GM12878 (cell line): ENCODE results near the gene AIF1. TPM values are rescaled to one million over a fixed set of nuclear protein-coding genes. Genes with fewer than 3 reads are reported as not detected.

Source experiments
- BHLHE40 ChIP-seq, 2 experiments: fragments of 450-650 bp in 1 of 2; IDR thresholded peaks; 2 replicates each; pipeline ENCODE4 v1.6.1; 2011 to 2017; ENCODE audit warnings: low read depth in 2 of 2, borderline replicate concordance in 1 of 2, improper control_type of control experiment in 1 of 2, low read length in 1 of 2, mild to moderate bottlenecking in 1 of 2
- CBFB ChIP-seq: IDR thresholded peaks from 2 replicates; pipeline ENCODE4 v1.6.1; 2016; ENCODE audit warnings: antibody characterized with exemption, low read depth
- CHD1 ChIP-seq: IDR thresholded peaks from 2 replicates; pipeline ENCODE4 v1.6.1; 2012; ENCODE audit warnings: low read depth, low read length, improper control_type of control experiment
- CHD4 ChIP-seq: fragments of 200-600 bp; sonication (generic); IDR thresholded peaks from 2 replicates; pipeline ENCODE4 v1.6.1; 2016; ENCODE audit warnings: mild to moderate bottlenecking
- CREM ChIP-seq: IDR thresholded peaks from 2 replicates; pipeline ENCODE4 v1.6.1; 2014; ENCODE audit warnings: antibody characterized with exemption, low read depth
- E2F8 ChIP-seq: fragments of 450-650 bp; IDR thresholded peaks from 2 replicates; pipeline ENCODE4 v1.6.1; 2018; ENCODE audit warnings: mild to moderate bottlenecking, low read depth, moderate library complexity; ENCODE audit not compliant: partially characterized antibody
- ELK1 ChIP-seq: IDR thresholded peaks from 2 replicates; pipeline ENCODE4 v1.6.1; 2012; ENCODE audit warnings: low read depth, low read length, improper control_type of control experiment
- IRF3 ChIP-seq: fragments of 450-650 bp; IDR thresholded peaks from 2 replicates; pipeline ENCODE4 v1.6.1; 2014; ENCODE audit warnings: mild to moderate bottlenecking
- KAT2A ChIP-seq: conservative IDR thresholded peaks from 2 replicates; pipeline ENCODE4 v1.6.1; 2011; ENCODE audit warnings: low read depth, low read length; ENCODE audit not compliant: control insufficient read depth
- MLLT1 ChIP-seq: fragments of 450-650 bp; IDR thresholded peaks from 2 replicates; pipeline ENCODE4 v1.6.1; 2016; ENCODE audit warnings: mild to moderate bottlenecking
- MYC ChIP-seq: IDR thresholded peaks from 2 replicates; pipeline ENCODE4 v1.6.1; 2011; ENCODE audit warnings: mild to moderate bottlenecking, low read length, moderate library complexity, inconsistent platforms; ENCODE audit not compliant: insufficient read depth, insufficient replicate concordance, insufficient read length, severe bottlenecking
- NFYB ChIP-seq: IDR thresholded peaks from 2 replicates; pipeline ENCODE4 v1.6.1; 2011; ENCODE audit warnings: low read depth, mild to moderate bottlenecking, low read length, improper control_type of control experiment, moderate library complexity; ENCODE audit not compliant: insufficient read depth
- NRF1 ChIP-seq: conservative IDR thresholded peaks from 2 replicates; pipeline ENCODE4 v1.6.1; 2011; ENCODE audit warnings: mild to moderate bottlenecking, low read depth, low read length, improper control_type of control experiment
- PKNOX1 ChIP-seq: fragments of 450-650 bp; IDR thresholded peaks from 2 replicates; pipeline ENCODE4 v1.6.1; 2016; ENCODE audit warnings: mild to moderate bottlenecking
- STAT1 ChIP-seq: fragments of 450-650 bp; conservative IDR thresholded peaks from 2 replicates; pipeline ENCODE4 v1.6.1; 2014; ENCODE audit warnings: antibody characterized with exemption, mild to moderate bottlenecking
- STAT3 ChIP-seq: IDR thresholded peaks from 2 replicates; pipeline ENCODE4 v1.6.1; 2011; ENCODE audit warnings: low read depth, low read length, improper control_type of control experiment
- ZBTB11 ChIP-seq: fragments of 450-650 bp; formaldehyde crosslinking; IDR thresholded peaks from 2 replicates; pipeline ENCODE4 v1.5.0; 2022; ENCODE audit warnings: mild to moderate bottlenecking, missing genetic modification characterization
- ZNF384 ChIP-seq: IDR thresholded peaks from 2 replicates; pipeline ENCODE4 v1.6.1; 2012; ENCODE audit warnings: low read depth, mild to moderate bottlenecking, low read length, improper control_type of control experiment, borderline replicate concordance
- polyA plus RNA-seq, 11 experiments: library from polyadenylated mRNA; depleted of rRNA in 4 of 11; unstranded in 6 of 11; stranded (reverse) in 5 of 11; fragments of >200 nt; fragmentation: Nextera tagmentation in 4 of 11; fragmentation: Illumina TruSeq in 1 of 11; extraction: Ambion mirVana in 4 of 11; extraction: Trizol in 1 of 11; gene quantifications; 1 replicate in 1 of 11; 2 replicates in 10 of 11; pipeline versions ENCODE4 v1.2.1 to v1.2.3, GENCODE V29; 2011 to 2016; ENCODE audit warnings: inconsistent platforms in 2 of 11, missing spikeins in 2 of 11, low read depth in 1 of 11
- total RNA-seq, 4 experiments: library from RNA; depleted of rRNA in 3 of 4; stranded (reverse); fragments of >200 nt in 3 of 4; fragmentation: Illumina TruSeq in 1 of 4; extraction: Trizol in 1 of 4; gene quantifications; 2 replicates each; pipeline versions ENCODE4 v1.2.1 to v1.2.3, GENCODE V29; 2013 to 2021

Gene AIF1
- total and polyA plus RNA-seq, 10 of the 15 experiments (the other 5 are each of a cell fraction or from before 2014, with no cell fraction given), result 1.9 to 256 (median 134) TPM

- TF ChIP-seq ELK1, result 0 out of 2 replicates have a peak, but pooled peaks have one; percentile 40
- peak; percentile 51 for TF ChIP-seq PKNOX1
- TF ChIP-seq CHD1, result no peak
- TF ChIP-seq IRF3, result no peak
- TF ChIP-seq CBFB, result peak; percentile 96
- no peak for TF ChIP-seq NRF1
- no peak for TF ChIP-seq ZBTB11 (CRISPR knock-in tag)
- TF ChIP-seq NFYB, result 0 out of 2 replicates have a peak, but pooled peaks have one; percentile 24
- TF ChIP-seq STAT3, result no peak
- TF ChIP-seq KAT2A, result no peak
- peak; percentile 39 to 56; a peak in 2 of 4 replicates for TF ChIP-seq BHLHE40 (IDR thresholded peaks at IDR 0.05; ENCODE audit: borderline replicate concordance in 1 of 2, low read depth in 2 of 2, low read length in 1 of 2)
- TF ChIP-seq STAT1, result no peak
- TF ChIP-seq E2F8, result no peak
- TF ChIP-seq ZNF384, result no peak
- TF ChIP-seq MYC, result no peak
- TF ChIP-seq MLLT1, result peak; percentile 81
- TF ChIP-seq CREM, result peak; percentile 21; the same call in 1 of the 2 replicates
- TF ChIP-seq CHD4, result no peak
These were observed 39.6 kb upstream of the AIF1 start, which contains the start of gene TNF (continued) for GRCh38 chr6:31575335-31575901.
